ENCODE measurements around the gene FGF1. TPM values are rescaled to one million over a fixed set of nuclear protein-coding genes. Genes with fewer than 3 reads are reported as not detected.

The FGF1 gene
- total RNA-seq, 4 donors from 2014 or later: 0.75 to 5.9 (median 4.8) TPM

GRCh38 chr5:142618130-142618523 lies 67.8 kb downstream of the FGF1 start:
- TF ChIP-seq CTCF (IDR thresholded peaks at IDR 0.05; ENCODE audit: low read depth): no peak

GRCh38 chr5:142617416-142618129 lies 68.3 kb downstream of the FGF1 start:
- no peak for TF ChIP-seq CTCF (IDR thresholded peaks at IDR 0.05; ENCODE audit: low read depth)

GRCh38 chr5:142615948-142616347 lies 69.9 kb downstream of the FGF1 start:
- no peak for TF ChIP-seq CTCF (IDR thresholded peaks at IDR 0.05; ENCODE audit: low read depth)

- TF ChIP-seq CTCF (IDR thresholded peaks at IDR 0.05; ENCODE audit: low read depth): no peak
Measured at GRCh38 chr5:142614054-142614453, 71.8 kb downstream of the FGF1 start.

GRCh38 chr5:142613271-142613671 lies 72.6 kb downstream of the FGF1 start:
- no peak for TF ChIP-seq CTCF (IDR thresholded peaks at IDR 0.05; ENCODE audit: low read depth)

GRCh38 chr5:142612494-142613270 lies 73.2 kb downstream of the FGF1 start:
- no peak for TF ChIP-seq CTCF (IDR thresholded peaks at IDR 0.05; ENCODE audit: low read depth)

- TF ChIP-seq CTCF (IDR thresholded peaks at IDR 0.05; ENCODE audit: low read depth): no peak
Measured at GRCh38 chr5:142611154-142611553, 74.7 kb downstream of the FGF1 start.

Measured in subcutaneous adipose tissue (tissue), 4 donors.